Keratinocyte (primary cell): Measurements from ENCODE around the gene SCAPER.

Source experiments
- EZH2 ChIP-seq: IDR thresholded peaks from one replicate; pipeline ENCODE4 v1.6.1; 2012; ENCODE audit warnings: inconsistent platforms, mild to moderate bottlenecking, low read length, moderate library complexity
- TF ChIP-seq, protein P1 (sequence below), 3 experiments: IDR thresholded peaks in 1 of 3; conservative IDR thresholded peaks in 1 of 3; optimal IDR thresholded peaks in 1 of 3; 2 replicates in 2 of 3; 3 replicates in 1 of 3; pipeline versions ENCODE3 to v1.5.1; 2011; ENCODE audit warnings: low read length in 3 of 3, mild to moderate bottlenecking in 3 of 3, moderate library complexity in 2 of 3, control low read depth in 1 of 3, inconsistent platforms in 1 of 3; ENCODE audit not compliant: insufficient read depth in 2 of 3; ENCODE audit errors: extremely low read depth in 1 of 3

DNA sequence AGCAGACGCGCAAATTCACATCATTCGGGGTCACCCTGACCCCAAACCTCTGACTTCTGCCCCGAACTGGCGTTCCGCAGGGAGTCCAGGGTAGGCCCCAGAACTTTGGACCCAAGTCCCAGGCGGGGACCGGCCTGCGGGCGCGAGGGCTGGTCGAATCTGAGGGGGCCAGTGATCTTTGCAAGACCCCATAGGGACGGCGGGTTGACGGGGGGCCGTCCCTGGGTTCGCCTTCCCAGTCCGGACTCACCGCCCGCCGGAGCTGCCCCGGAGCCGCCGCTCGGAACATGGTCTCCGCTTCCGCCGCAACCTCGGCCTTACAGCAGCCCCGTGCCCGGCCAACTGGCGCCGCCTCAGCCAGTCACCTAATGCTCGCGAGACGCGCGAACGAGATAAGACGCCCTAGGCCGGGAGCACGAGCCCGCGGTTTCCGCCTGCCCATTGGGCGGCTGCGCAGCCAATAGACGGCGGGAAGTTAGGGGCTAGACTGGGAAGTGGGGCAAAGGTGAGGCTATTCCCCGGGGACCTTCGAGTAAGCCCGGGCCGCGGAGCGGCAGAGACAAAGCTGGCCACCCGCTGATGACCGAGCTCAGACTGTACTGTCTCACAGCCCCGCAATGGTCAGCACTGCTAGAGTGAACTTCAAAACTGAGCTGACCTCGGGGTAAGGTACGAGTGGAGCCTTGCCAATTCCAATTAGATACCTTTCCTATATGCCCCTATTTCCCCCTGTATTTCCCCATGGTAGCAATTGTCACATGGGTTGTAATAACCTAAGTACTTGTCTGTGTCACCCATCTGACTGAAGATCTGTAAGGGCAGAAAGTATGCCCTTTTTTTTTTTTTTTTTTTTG, 593.8 kb downstream of the SCAPER start, which contains the start of gene ETFA:
- no peak for TF ChIP-seq EZH2
- TF ChIP-seq, protein P1, sequence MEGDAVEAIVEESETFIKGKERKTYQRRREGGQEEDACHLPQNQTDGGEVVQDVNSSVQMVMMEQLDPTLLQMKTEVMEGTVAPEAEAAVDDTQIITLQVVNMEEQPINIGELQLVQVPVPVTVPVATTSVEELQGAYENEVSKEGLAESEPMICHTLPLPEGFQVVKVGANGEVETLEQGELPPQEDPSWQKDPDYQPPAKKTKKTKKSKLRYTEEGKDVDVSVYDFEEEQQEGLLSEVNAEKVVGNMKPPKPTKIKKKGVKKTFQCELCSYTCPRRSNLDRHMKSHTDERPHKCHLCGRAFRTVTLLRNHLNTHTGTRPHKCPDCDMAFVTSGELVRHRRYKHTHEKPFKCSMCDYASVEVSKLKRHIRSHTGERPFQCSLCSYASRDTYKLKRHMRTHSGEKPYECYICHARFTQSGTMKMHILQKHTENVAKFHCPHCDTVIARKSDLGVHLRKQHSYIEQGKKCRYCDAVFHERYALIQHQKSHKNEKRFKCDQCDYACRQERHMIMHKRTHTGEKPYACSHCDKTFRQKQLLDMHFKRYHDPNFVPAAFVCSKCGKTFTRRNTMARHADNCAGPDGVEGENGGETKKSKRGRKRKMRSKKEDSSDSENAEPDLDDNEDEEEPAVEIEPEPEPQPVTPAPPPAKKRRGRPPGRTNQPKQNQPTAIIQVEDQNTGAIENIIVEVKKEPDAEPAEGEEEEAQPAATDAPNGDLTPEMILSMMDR (optimal IDR thresholded peaks at IDR 0.05 in 1 of 3, IDR thresholded peaks at IDR 0.05 in 1 of 3, conservative IDR thresholded peaks at IDR 0.05 in 1 of 3; ENCODE audit: extremely low read depth in 1 of 3, insufficient read depth in 2 of 3, low read length in 3 of 3), result peak in 1 of 3 experiments; percentile 1
